ENCODE measurements around the gene ARVCF.
A peak's percentile ranks its signal among the peaks of the same experiment; 100 is the strongest.

Gene ARVCF

DNA sequence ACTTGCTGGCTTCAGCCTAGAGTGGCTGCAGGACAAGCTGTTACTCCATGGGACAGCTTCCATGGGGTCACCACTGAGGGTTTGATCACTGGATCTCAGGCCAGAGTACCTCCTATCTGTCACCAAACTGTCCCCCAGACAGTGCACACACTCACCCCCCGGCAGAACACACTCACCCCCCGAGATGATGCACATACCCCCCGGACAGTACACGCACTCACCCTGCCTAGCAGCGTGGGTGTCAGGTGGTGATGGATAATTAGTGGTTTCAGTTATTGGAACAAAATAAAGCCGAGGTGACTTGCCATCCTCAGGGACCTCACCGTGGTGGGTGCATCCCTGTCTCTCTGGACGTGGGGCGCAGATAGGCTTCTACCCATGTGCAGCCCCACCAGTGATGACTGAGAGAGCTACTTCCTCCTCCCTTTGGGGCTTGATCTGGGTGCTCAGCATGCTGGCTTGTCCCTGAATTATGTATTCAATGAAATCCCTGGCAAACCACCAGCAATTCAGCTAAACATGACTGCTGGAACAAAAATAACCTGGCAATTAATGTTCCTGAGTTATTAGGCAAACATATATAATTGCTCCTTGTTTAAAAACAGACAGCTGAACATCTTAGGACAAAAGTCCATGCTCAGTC, 23.2 kb upstream of the ARVCF start:
- H3K36me3 ChIP-seq (ENCODE audit: control insufficient read depth in 2 of 2, insufficient read depth in 2 of 2, low read length in 2 of 2), result peaks cover 20 to 29% of the 10 kb centered on the region in 2 donors
- H3K9ac ChIP-seq (ENCODE audit: low read depth in 1 of 2, low read length in 2 of 2), result no peak overlapping the region
- H3K4me3 ChIP-seq (ENCODE audit: low read length in 2 of 2), result no peak overlapping the region
- H3K27me3 ChIP-seq (ENCODE audit: control insufficient read depth in 2 of 2, insufficient read depth in 2 of 2, low read length in 2 of 2), result no peaks in the 10 kb centered on the region
- no peaks in the 10 kb centered on the region for H3K9me3 ChIP-seq (ENCODE audit: control insufficient read depth in 2 of 2, low read length in 2 of 2)
- no peaks in the 10 kb centered on the region for H3K4me1 ChIP-seq (ENCODE audit: control insufficient read depth in 2 of 2, insufficient read depth in 2 of 2, low read length in 2 of 2)
- no peak overlapping the region for H3K27ac ChIP-seq (ENCODE audit: low read depth in 2 of 2, low read length in 2 of 2)

DNA sequence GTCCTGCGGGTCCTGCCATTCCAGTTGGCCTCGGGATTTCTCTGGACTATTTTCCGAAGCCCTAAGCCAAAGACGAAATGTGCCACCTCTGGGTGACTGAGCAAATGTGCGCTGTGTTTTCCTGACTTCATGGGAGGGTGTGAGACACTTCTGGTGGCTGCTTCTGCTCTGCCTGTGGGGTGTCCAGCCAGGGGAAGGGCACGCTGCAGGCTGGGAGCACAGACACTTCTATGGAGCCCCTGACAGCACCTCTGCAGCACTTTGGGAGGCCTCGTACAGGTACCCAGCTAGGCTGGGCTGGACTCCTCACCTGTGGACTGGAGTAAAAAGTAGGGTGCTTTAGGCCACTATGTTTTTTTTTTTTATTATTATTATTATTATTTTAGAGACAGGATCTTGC, 22.0 kb upstream of the ARVCF start:
- H3K4me1 ChIP-seq (ENCODE audit: control insufficient read depth in 2 of 2, insufficient read depth in 2 of 2, low read length in 2 of 2), result no peaks in the 10 kb centered on the region
- no peak overlapping the region for H3K9ac ChIP-seq (ENCODE audit: low read depth in 1 of 2, low read length in 2 of 2)
- no peaks in the 10 kb centered on the region for H3K9me3 ChIP-seq (ENCODE audit: control insufficient read depth in 2 of 2, low read length in 2 of 2)
- no peak overlapping the region for H3K4me3 ChIP-seq (ENCODE audit: low read length in 2 of 2)
- H3K27ac ChIP-seq (ENCODE audit: low read depth in 2 of 2, low read length in 2 of 2), result no peak overlapping the region
- H3K36me3 ChIP-seq (ENCODE audit: control insufficient read depth in 2 of 2, insufficient read depth in 2 of 2, low read length in 2 of 2), result peaks cover 15 to 19% of the 10 kb centered on the region in 2 donors
- H3K27me3 ChIP-seq (ENCODE audit: control insufficient read depth in 2 of 2, insufficient read depth in 2 of 2, low read length in 2 of 2), result no peaks in the 10 kb centered on the region

DNA sequence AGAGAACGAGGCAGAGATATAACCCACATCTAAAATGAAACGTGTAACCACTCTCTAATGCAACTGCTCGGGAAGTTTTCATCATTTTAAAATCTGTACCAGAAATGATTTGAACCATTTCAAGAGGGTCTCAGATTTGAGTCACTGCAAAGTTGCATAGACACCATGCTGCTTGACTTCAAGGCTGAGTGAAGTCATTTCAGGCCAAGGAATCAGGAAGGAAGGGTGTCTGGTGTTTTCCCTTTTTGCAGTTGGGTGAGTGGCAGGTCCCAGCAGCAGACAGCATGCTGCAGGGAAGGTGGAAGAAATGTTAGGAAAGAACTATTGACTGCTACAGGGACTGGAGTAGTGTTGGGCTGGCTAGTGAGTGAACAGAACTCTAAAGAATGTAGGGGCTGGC, 20.8 kb upstream of the ARVCF start:
- H3K9me3 ChIP-seq (ENCODE audit: control insufficient read depth in 2 of 2, low read length in 2 of 2), result no peaks in the 10 kb centered on the region
- H3K36me3 ChIP-seq (ENCODE audit: control insufficient read depth in 2 of 2, insufficient read depth in 2 of 2, low read length in 2 of 2), result peaks cover 9 to 11% of the 10 kb centered on the region in 2 donors
- H3K9ac ChIP-seq (ENCODE audit: low read depth in 1 of 2, low read length in 2 of 2), result no peak overlapping the region
- H3K27me3 ChIP-seq (ENCODE audit: control insufficient read depth in 2 of 2, insufficient read depth in 2 of 2, low read length in 2 of 2), result no peaks in the 10 kb centered on the region
- H3K27ac ChIP-seq (ENCODE audit: low read depth in 2 of 2, low read length in 2 of 2), result no peak overlapping the region
- peaks cover under 1 to 10% of the 10 kb centered on the region in 2 donors for H3K4me1 ChIP-seq (ENCODE audit: control insufficient read depth in 2 of 2, insufficient read depth in 2 of 2, low read length in 2 of 2)
- H3K4me3 ChIP-seq (ENCODE audit: low read length in 2 of 2), result no peak overlapping the region

DNA sequence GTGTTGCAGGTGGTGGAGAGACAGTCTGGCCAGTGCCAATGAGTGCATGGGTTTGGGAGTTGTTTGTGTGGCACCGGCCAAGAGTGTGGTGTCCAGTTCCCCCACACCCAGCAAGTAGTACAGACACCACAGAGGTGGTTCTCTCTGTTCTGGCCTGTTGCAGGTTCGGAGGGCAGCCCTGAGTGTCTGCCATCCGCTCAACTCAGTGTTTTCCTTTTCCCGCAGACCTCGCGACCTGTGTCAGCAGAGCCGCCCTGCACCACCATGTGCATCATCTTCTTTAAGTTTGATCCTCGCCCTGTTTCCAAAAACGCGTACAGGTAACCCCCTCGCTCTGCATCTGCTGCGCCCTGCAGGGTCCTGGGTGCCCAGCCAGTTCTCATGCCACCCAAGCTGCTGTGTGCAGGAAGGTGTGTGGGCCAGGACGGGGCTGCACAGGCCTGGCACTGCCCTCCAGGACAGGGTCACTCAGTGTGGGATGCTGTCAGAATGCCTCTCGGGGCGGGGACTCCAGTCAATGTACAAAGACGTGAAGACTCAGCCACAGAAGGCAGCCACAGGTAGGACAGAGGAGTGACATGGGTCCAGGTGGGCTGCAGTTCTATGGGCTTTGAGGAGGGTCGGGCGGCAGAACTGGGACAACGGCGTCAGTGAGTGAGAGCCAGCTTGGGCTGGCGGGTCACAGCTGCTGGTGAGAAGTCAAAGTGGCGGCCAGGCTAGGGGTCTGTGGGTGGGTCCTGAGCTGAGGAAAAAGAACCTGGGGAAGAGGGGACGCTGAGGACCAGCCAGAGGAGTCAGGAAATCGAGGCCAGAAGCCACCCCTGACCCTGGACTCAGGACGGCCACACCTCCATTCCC, 20.1 kb upstream of the ARVCF start:
- Histone ChIP-seq H3K36me3 (ENCODE audit: control insufficient read depth in 2 of 2, insufficient read depth in 2 of 2, low read length in 2 of 2) (peaks cover 9 to 11% of the 10 kb centered on the region in 2 donors), H3K9ac (ENCODE audit: low read depth in 1 of 2, low read length in 2 of 2) (no peak overlapping the region), H3K27ac (ENCODE audit: low read depth in 2 of 2, low read length in 2 of 2) (no peak overlapping the region), H3K9me3 (ENCODE audit: control insufficient read depth in 2 of 2, low read length in 2 of 2) (no peaks in the 10 kb centered on the region), H3K4me1 (ENCODE audit: control insufficient read depth in 2 of 2, insufficient read depth in 2 of 2, low read length in 2 of 2) (peaks cover 4 to 14% of the 10 kb centered on the region in 2 donors), H3K27me3 (ENCODE audit: control insufficient read depth in 2 of 2, insufficient read depth in 2 of 2, low read length in 2 of 2) (no peaks in the 10 kb centered on the region), H3K4me3 (ENCODE audit: low read length in 2 of 2) (no peak overlapping the region)

DNA sequence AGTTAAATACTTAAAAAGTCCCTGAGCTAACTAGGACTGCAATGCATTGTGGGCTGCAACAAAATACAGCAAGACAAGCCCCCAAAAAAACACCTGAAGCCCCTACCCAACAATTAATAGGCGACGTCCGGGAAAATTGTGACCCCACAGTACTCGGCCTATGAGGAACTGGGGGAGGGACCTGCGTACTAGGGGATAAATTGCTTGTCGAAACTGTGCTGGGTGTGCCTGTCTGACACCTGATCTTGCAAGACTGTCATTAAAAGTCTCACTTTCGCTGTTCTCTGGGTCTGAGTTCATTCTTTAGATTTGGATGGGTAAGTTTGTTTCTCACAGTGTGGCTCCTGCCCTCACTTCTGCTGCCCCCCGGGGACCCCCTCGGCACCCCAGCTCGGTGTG, 19.5 kb upstream of the ARVCF start:
- no peaks in the 10 kb centered on the region for H3K9me3 ChIP-seq (ENCODE audit: control insufficient read depth in 2 of 2, low read length in 2 of 2)
- no peaks in the 10 kb centered on the region for H3K27me3 ChIP-seq (ENCODE audit: control insufficient read depth in 2 of 2, insufficient read depth in 2 of 2, low read length in 2 of 2)
- H3K9ac ChIP-seq (ENCODE audit: low read depth in 1 of 2, low read length in 2 of 2), result no peak overlapping the region
- H3K4me1 ChIP-seq (ENCODE audit: control insufficient read depth in 2 of 2, insufficient read depth in 2 of 2, low read length in 2 of 2), result peaks cover 4 to 14% of the 10 kb centered on the region in 2 donors
- H3K4me3 ChIP-seq (ENCODE audit: low read length in 2 of 2), result no peak overlapping the region
- peaks cover 9 to 14% of the 10 kb centered on the region in 2 donors for H3K36me3 ChIP-seq (ENCODE audit: control insufficient read depth in 2 of 2, insufficient read depth in 2 of 2, low read length in 2 of 2)
- no peak overlapping the region for H3K27ac ChIP-seq (ENCODE audit: low read depth in 2 of 2, low read length in 2 of 2)

DNA sequence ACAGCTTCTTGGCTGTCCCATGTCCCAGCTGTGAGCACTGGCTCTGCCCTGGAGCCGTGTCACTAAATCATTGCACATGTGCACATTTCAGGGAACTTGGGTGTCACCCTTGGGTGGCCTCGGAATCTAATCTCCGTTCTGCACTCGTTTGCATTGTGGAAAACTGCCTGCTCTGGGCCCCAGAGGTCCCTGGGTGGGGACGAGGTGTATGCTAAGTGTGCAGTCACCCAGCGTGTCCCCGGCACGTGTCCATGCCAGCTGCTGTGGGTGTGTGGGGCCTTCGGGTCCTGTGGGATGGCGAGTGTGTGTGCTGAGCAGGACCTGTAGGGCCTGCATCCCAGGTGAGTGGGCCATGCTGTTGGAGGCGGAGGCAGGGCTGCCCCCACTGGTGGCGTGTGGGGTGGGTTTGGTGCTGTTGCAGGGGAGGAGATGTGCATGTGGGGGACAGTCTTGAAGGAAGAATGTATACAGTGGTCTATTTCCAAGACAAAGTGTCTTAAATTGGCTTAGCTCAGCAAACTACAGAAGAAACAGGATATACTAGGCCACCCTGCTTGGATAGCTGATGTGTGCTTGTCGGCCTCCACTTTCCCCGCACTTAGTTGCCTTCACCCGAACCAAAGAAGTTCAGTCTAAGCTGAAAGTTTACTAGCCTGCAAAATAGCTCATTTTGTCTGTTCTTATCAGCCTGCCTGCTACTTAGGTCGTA, 18.9 kb upstream of the ARVCF start:
- H3K36me3 ChIP-seq (ENCODE audit: control insufficient read depth in 2 of 2, insufficient read depth in 2 of 2, low read length in 2 of 2), result peaks cover 9 to 14% of the 10 kb centered on the region in 2 donors
- H3K27me3 ChIP-seq (ENCODE audit: control insufficient read depth in 2 of 2, insufficient read depth in 2 of 2, low read length in 2 of 2), result no peaks in the 10 kb centered on the region
- H3K9ac ChIP-seq (ENCODE audit: low read depth in 1 of 2, low read length in 2 of 2), result no peak overlapping the region
- no peak overlapping the region for H3K4me3 ChIP-seq (ENCODE audit: low read length in 2 of 2)
- no peaks in the 10 kb centered on the region for H3K9me3 ChIP-seq (ENCODE audit: control insufficient read depth in 2 of 2, low read length in 2 of 2)
- H3K27ac ChIP-seq (ENCODE audit: low read depth in 2 of 2, low read length in 2 of 2), result no peak overlapping the region
- H3K4me1 ChIP-seq (ENCODE audit: control insufficient read depth in 2 of 2, insufficient read depth in 2 of 2, low read length in 2 of 2), result peaks cover 4 to 14% of the 10 kb centered on the region in 2 donors

DNA sequence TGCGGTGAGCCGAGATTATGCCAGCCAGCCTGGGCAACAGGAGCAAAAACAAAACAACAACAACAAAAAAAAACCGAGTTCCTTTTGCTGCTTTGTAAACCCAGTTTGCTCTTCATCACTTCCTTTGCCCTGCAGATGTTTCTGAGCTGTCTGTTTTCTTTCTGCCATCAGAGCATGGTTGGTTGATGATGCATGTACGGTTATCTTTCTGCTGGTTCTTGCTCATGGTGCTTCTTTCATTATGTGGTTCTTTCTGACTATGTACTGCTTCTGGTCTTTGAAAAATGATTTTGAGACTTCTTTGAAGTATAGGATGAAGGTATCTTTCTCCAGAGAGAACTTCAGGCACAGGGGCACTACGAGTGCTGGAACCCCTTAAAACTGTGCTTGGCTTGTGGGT, 17.5 kb upstream of the ARVCF start:
- peaks cover 5 to 14% of the 10 kb centered on the region in 2 donors for H3K36me3 ChIP-seq (ENCODE audit: control insufficient read depth in 2 of 2, insufficient read depth in 2 of 2, low read length in 2 of 2)
- no peak overlapping the region for H3K9ac ChIP-seq (ENCODE audit: low read depth in 1 of 2, low read length in 2 of 2)
- no peaks in the 10 kb centered on the region for H3K27me3 ChIP-seq (ENCODE audit: control insufficient read depth in 2 of 2, insufficient read depth in 2 of 2, low read length in 2 of 2)
- H3K27ac ChIP-seq (ENCODE audit: low read depth in 2 of 2, low read length in 2 of 2), result no peak overlapping the region
- H3K4me3 ChIP-seq (ENCODE audit: low read length in 2 of 2), result no peak overlapping the region
- H3K9me3 ChIP-seq (ENCODE audit: control insufficient read depth in 2 of 2, low read length in 2 of 2), result no peaks in the 10 kb centered on the region
- H3K4me1 ChIP-seq (ENCODE audit: control insufficient read depth in 2 of 2, insufficient read depth in 2 of 2, low read length in 2 of 2), result peaks cover 4 to 14% of the 10 kb centered on the region in 2 donors

DNA sequence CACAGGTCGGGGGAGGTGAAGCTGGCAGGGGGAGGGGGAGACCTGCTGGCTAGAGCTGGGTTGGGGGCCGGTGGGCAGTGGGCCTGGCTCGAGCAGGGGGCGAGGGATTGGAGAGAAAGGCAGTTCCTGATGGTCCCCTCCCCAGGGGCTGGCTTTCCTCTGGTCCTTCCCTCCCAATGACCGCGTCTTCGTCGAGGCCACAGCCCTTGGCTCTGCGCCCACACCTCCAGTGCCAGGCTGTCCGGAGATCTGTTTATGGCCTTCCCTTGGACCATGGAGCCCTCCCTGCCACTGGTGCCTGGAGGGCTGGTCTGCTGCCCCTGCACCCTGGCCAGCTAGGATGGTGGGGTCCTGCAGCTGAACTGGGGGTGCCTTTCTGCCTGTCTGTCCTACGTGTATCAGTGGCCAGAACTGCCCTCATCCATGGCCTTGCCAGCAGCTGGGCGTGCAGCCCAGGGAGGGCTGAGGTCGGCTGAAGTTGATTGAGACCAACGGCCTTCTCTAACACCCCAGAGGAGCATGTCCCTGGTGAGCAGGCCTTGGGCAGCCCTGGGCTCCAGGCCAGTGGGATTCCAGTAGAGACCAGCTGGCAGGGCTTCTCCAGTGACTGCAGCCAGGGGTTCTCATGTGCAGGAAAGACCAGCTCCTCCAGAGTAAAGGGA, 16.6 kb upstream of the ARVCF start:
- Histone ChIP-seq H3K27me3 (ENCODE audit: control insufficient read depth in 2 of 2, insufficient read depth in 2 of 2, low read length in 2 of 2) (no peaks in the 10 kb centered on the region), H3K9me3 (ENCODE audit: control insufficient read depth in 2 of 2, low read length in 2 of 2) (no peaks in the 10 kb centered on the region), H3K9ac (ENCODE audit: low read depth in 1 of 2, low read length in 2 of 2) (no peak overlapping the region), H3K4me3 (ENCODE audit: low read length in 2 of 2) (no peak overlapping the region), H3K27ac (ENCODE audit: low read depth in 2 of 2, low read length in 2 of 2) (no peak overlapping the region), H3K36me3 (ENCODE audit: control insufficient read depth in 2 of 2, insufficient read depth in 2 of 2, low read length in 2 of 2) (peaks cover 5 to 11% of the 10 kb centered on the region in 2 donors), H3K4me1 (ENCODE audit: control insufficient read depth in 2 of 2, insufficient read depth in 2 of 2, low read length in 2 of 2) (peaks cover 4 to 14% of the 10 kb centered on the region in 2 donors)

DNA sequence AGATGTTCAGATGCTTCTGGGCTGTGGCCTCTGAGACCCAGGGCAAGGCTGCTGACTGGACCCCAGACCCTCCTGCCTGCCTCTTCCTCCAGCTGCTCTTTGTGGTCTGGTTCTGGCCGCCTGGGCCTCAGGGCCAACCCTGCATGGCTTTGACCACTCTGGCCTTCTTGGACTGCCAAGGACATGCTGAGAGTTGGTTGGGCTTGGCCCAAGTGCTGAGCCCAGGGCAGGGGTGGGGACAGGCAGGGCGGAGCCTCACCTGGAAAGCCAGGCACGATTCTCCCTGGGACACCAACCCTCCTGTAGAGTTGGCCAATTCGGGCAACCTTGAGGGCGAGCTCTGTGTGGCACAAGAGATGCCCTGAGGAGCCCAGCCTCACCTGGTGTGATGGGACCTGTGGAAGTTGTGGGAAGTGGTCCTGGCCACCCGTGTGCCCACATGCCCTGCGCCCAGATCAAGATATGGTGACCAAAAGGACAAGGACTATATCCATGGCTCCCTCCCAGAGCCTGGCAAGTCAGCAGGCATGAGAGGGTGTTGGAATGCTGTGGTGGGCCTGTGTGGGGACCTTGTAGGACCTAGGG, 15.9 kb upstream of the ARVCF start:
- H3K27me3 ChIP-seq (ENCODE audit: control insufficient read depth in 2 of 2, insufficient read depth in 2 of 2, low read length in 2 of 2), result no peaks in the 10 kb centered on the region
- H3K9ac ChIP-seq (ENCODE audit: low read depth in 1 of 2, low read length in 2 of 2), result no peak overlapping the region
- no peak overlapping the region for H3K4me3 ChIP-seq (ENCODE audit: low read length in 2 of 2)
- peaks cover 5 to 11% of the 10 kb centered on the region in 2 donors for H3K36me3 ChIP-seq (ENCODE audit: control insufficient read depth in 2 of 2, insufficient read depth in 2 of 2, low read length in 2 of 2)
- peak overlapping the region in 1 of 2 donors; percentile 39 for H3K27ac ChIP-seq (ENCODE audit: low read depth in 2 of 2, low read length in 2 of 2)
- H3K4me1 ChIP-seq (ENCODE audit: control insufficient read depth in 2 of 2, insufficient read depth in 2 of 2, low read length in 2 of 2), result peaks cover 4 to 14% of the 10 kb centered on the region in 2 donors
- no peaks in the 10 kb centered on the region for H3K9me3 ChIP-seq (ENCODE audit: control insufficient read depth in 2 of 2, low read length in 2 of 2)

All from mucosa of rectum (tissue), 2 donors.